ENCODE data around the gene B3GAT3. TPM values are rescaled to one million over a fixed set of nuclear protein-coding genes. Genes with fewer than 3 reads are reported as not detected.

Gene B3GAT3
- total RNA-seq, 1 experiment from 2014 or later, result 51.2 TPM

DNA sequence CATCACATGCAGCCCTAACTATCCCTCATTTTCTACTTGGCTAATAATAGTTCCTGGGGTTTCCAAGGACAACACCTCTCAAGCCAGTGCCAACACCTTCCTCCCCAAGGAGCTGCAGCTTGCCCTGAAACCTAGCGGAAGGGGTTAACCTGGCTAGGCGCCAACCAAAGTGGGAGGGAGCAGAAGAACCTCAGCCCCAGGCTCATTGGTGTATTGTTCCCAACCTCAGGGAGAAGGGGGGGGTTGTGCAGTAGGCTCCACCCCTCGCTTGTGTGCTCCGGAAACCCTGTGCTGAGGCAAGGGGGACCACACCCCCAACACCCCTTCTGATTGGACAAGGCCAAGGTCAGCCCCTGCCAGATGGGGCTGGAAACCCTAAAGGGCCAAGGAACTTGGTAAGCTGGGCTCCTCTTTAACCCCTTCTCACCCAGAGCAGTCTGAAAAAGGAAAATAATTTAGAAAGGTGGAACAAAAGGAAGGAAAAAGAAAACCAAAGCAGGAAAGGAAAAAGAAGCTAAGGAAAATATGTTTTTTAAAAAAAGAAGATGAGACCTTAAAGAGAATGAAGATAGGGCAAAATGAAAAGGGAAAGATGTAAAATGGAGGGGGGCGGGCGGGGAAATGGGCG is 22.6 kb downstream of the B3GAT3 start:
- H3K4me2 ChIP-seq (ENCODE audit: low read length), result peak overlapping the region; percentile 88
- H3K27ac ChIP-seq (ENCODE audit: low read depth, low read length), result peak overlapping the region; percentile 99
- H3K36me3 ChIP-seq (ENCODE audit: control insufficient read depth in 1 of 2, insufficient read depth in 2 of 2, low read length in 2 of 2), result peaks cover 34 to 45% of the 10 kb centered on the region in 2 experiments; a peak in 3 of 4 replicates
- no peak overlapping the region for H2AFZ ChIP-seq (ENCODE audit: low read depth, low read length, poor library complexity, severe bottlenecking)
- H3K9me3 ChIP-seq (ENCODE audit: control insufficient read depth in 1 of 2, insufficient read depth in 1 of 2, low read depth in 1 of 2, low read length in 2 of 2), result no peaks in the 10 kb centered on the region
- TF ChIP-seq POLR2AphosphoS5 (IDR thresholded peaks at IDR 0.05; ENCODE audit: low read depth, low read length) (peak; percentile 69), TCF7L2 (IDR thresholded peaks at IDR 0.05; ENCODE audit: borderline replicate concordance, extremely low read depth, insufficient read depth, insufficient read length) (peak; percentile 9), SP1 (IDR thresholded peaks at IDR 0.05; ENCODE audit: low read depth) (no peak), SIN3A (IDR thresholded peaks at IDR 0.05; ENCODE audit: low read depth) (no peak), SRF (IDR thresholded peaks at IDR 0.05; ENCODE audit: low read depth) (no peak)
- TF ChIP-seq, protein P1, sequence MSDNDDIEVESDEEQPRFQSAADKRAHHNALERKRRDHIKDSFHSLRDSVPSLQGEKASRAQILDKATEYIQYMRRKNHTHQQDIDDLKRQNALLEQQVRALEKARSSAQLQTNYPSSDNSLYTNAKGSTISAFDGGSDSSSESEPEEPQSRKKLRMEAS (IDR thresholded peaks at IDR 0.05), result no peak
- TF ChIP-seq, protein P2, sequence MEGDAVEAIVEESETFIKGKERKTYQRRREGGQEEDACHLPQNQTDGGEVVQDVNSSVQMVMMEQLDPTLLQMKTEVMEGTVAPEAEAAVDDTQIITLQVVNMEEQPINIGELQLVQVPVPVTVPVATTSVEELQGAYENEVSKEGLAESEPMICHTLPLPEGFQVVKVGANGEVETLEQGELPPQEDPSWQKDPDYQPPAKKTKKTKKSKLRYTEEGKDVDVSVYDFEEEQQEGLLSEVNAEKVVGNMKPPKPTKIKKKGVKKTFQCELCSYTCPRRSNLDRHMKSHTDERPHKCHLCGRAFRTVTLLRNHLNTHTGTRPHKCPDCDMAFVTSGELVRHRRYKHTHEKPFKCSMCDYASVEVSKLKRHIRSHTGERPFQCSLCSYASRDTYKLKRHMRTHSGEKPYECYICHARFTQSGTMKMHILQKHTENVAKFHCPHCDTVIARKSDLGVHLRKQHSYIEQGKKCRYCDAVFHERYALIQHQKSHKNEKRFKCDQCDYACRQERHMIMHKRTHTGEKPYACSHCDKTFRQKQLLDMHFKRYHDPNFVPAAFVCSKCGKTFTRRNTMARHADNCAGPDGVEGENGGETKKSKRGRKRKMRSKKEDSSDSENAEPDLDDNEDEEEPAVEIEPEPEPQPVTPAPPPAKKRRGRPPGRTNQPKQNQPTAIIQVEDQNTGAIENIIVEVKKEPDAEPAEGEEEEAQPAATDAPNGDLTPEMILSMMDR (IDR thresholded peaks at IDR 0.05 in 2 of 3, conservative IDR thresholded peaks at IDR 0.05 in 1 of 3; ENCODE audit: borderline replicate concordance in 1 of 3, insufficient read depth in 1 of 3, low read depth in 2 of 3, low read length in 2 of 3), result no peak
- no peaks in the 10 kb centered on the region for H3K9me2 ChIP-seq (ENCODE audit: insufficient read depth)
- no TSS peak for BruUV-seq (replicated peaks)
- H3K4me3 ChIP-seq (replicated peaks in 1 of 2; ENCODE audit: low read depth in 1 of 2, low read length in 2 of 2), result peak overlapping the region; percentile 92 to 94
- peak overlapping the region; percentile 99 for H3K9ac ChIP-seq (ENCODE audit: low read length)
- ChIA-PET CTCF (interaction anchor here (0.9 to 1.7 kb wide), 5 partner anchors 8 to 174 kb away, joined by 3 to 9 read pairs (median 4); partner anchors contain the start of genes EML3, ROM1 and TUT1), RAD21 (ENCODE audit: low non-redundant PET in 1 of 2, low total read pairs in 2 of 2, uncharacterized antibody in 2 of 2, unreplicated experiment in 2 of 2) (interaction anchor here (0.6 to 0.7 kb wide), 3 partner anchors 7 to 95 kb away, joined by 3 to 6 read pairs (median 4); no protein-coding TSS in a partner anchor), POLR2A (interaction anchor here (0.6 to 1.7 kb wide), 4 partner anchors 25 to 242 kb away, joined by 3 to 11 read pairs (median 6); partner anchors contain the start of genes C11orf98, CSKMT and EEF1G)
- no peaks in the 10 kb centered on the region for H3K27me3 ChIP-seq (ENCODE audit: insufficient read depth, low read length)
- peaks cover 58% of the 10 kb centered on the region for H3K79me2 ChIP-seq (ENCODE audit: insufficient read depth, low read length)
- DNase-seq (ENCODE audit: low read depth, low spot score) (peak; percentile 99), ATAC-seq (peak; percentile 69)
- peaks cover 13 to 36% of the 10 kb centered on the region in 2 experiments for H3K4me1 ChIP-seq (ENCODE audit: control insufficient read depth in 1 of 2, insufficient read depth in 2 of 2, low read length in 2 of 2)
- no peaks in the 10 kb centered on the region for H4K20me1 ChIP-seq (ENCODE audit: insufficient read depth)
- intact Hi-C loops (cut with micrococcal nuclease), result no loop called here
